Skeletal muscle satellite cell (primary cell): ENCODE results near the gene ZBTB7A.

Experiments used
- H3K27me3 ChIP-seq: 2 replicates; pipeline ENCODE4 v1.7.0; 2013; ENCODE audit warnings: low read length; ENCODE audit not compliant: control insufficient read depth, insufficient read depth
- H3K36me3 ChIP-seq: 2 replicates; pipeline ENCODE4 v1.7.0; 2013; ENCODE audit warnings: mild to moderate bottlenecking, control low read depth, low read length; ENCODE audit not compliant: insufficient read depth
- H3K4me1 ChIP-seq: 2 replicates; pipeline ENCODE4 v1.7.0; 2013; ENCODE audit warnings: low read length; ENCODE audit not compliant: control insufficient read depth, insufficient read depth
- H3K4me2 ChIP-seq: 2 replicates; pipeline ENCODE4 v1.7.0; 2013; ENCODE audit warnings: mild to moderate bottlenecking, low read length
- H3K4me3 ChIP-seq: 2 replicates; pipeline ENCODE4 v1.7.0; 2013; ENCODE audit warnings: low read length
- H3K9ac ChIP-seq: 2 replicates; pipeline ENCODE4 v1.7.0; 2013; ENCODE audit warnings: mild to moderate bottlenecking, low read depth, low read length, moderate library complexity
- H3K9me3 ChIP-seq: replicated peaks from 2 replicates; pipeline ENCODE4 v1.7.0; 2013; ENCODE audit warnings: mild to moderate bottlenecking, control low read depth, low read length

Gene ZBTB7A

DNA sequence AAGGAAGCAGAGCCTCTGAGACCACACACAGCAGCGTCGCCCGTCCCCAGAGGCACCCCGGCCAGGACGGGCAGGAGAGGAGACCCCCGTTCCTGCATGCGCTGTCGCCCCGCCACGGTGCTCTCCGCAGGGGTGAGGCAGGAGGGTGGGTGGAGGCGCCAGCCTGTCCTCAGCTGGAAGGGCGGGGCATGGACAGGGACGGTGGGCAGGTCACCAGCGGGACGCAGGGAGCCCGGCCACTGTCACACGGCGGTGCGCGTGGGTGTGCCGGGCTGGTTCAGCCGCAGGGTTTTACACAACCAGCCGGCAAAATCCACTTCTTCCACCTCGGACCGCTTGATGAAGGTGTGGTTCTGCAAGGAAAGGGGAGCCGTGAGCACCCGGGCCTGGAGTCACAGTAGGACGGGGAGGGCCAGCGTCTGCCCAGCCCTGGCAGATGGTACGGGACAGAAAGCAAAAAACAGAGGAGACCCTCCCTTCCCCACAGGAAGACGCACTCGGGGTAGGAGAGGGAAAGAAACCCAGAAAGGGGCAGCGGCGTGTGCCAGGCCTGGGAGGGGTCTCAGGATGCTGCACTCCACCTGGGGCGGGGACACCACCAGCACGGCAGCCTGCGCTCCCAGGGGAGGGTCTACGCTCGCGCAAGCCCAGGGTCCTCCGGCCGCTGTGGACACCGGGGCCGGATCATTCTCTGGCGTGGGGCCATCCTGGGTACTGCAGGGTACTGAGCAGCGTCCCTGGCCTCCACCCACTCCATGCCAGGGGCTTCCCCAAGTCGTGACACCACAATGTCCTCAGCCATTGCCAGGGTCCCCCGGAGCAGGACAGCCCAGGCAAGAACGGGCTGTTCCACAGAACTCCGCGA, 23.9 kb upstream of the ZBTB7A start:
- H3K9ac ChIP-seq, result no peak overlapping the region
- H3K4me1 ChIP-seq, result no peaks in the 10 kb centered on the region

GRCh38 chr19:4089946-4090345, 23.2 kb upstream of the ZBTB7A start:
- Histone ChIP-seq H3K9me3 (no peaks in the 10 kb centered on the region), H3K36me3 (peaks cover 33% of the 10 kb centered on the region), H3K4me1 (no peaks in the 10 kb centered on the region), H3K9ac (no peak overlapping the region), H3K27me3 (no peaks in the 10 kb centered on the region), H3K4me3 (no peak overlapping the region), H3K4me2 (no peak overlapping the region)

More for the DNA sequence above, 23.9 kb upstream of the ZBTB7A start:
- Histone ChIP-seq H3K27me3 (no peaks in the 10 kb centered on the region), H3K36me3 (peaks cover 37% of the 10 kb centered on the region), H3K9me3 (no peaks in the 10 kb centered on the region), H3K4me3 (no peak overlapping the region), H3K4me2 (no peak overlapping the region)

DNA sequence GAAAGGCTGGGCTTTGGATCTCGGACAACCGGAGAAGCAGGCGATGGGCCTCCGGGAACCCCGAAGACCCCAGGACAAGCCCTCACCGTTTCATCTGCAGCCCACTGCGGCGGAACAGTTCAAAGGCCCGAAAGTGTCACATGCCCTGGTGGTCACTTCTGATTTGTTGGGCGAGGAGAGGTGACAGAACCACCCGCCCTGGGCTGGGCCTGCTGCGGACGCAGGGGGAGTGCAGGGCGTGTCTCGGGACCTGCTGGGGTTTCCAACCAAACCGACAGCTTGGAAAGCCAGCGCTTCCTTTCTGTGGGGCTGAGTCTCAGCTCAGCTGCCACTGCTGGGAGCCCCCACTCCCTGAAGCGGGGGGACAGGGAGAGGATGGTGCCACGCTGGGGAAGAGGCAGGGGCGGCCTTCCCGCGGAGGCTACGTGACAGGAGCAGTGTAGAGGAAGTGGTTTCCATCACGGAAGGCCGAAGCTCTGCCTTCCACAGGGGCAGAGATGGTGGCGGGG, 22.8 kb upstream of the ZBTB7A start:
- Histone ChIP-seq H3K4me1 (no peaks in the 10 kb centered on the region), H3K9ac (no peak overlapping the region), H3K4me2 (no peak overlapping the region), H3K27me3 (no peaks in the 10 kb centered on the region), H3K4me3 (no peak overlapping the region), H3K36me3 (peaks cover 33% of the 10 kb centered on the region), H3K9me3 (no peaks in the 10 kb centered on the region)

DNA sequence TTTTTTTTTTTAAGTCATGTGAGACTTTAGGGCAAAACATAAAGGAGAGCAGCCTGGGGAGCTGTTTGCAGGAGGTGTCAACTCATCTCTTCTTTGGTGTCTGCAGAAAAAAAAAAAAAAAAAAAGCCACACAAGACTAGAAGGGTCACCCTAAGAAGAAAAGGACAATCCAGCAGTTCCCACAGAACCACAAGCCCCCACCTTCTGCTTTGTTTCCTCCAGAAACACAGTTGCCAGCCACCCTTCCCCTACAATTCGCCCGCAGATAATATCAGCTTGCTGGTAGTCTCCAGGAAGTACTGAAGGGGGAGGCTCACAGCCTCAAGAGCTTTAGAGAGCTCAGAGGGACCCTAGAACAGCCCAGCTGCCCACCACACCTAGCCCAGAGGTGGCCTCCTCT, 22.3 kb upstream of the ZBTB7A start:
- Histone ChIP-seq H3K9me3 (no peaks in the 10 kb centered on the region), H3K9ac (no peak overlapping the region), H3K36me3 (peaks cover 33% of the 10 kb centered on the region), H3K4me3 (no peak overlapping the region), H3K4me1 (no peaks in the 10 kb centered on the region), H3K27me3 (no peaks in the 10 kb centered on the region), H3K4me2 (no peak overlapping the region)

- H3K4me3 ChIP-seq, result no peak overlapping the region
- H3K9me3 ChIP-seq, result no peaks in the 10 kb centered on the region
- H3K27me3 ChIP-seq, result no peaks in the 10 kb centered on the region
- peaks cover 27% of the 10 kb centered on the region for H3K36me3 ChIP-seq
- no peaks in the 10 kb centered on the region for H3K4me1 ChIP-seq
- no peak overlapping the region for H3K9ac ChIP-seq
- H3K4me2 ChIP-seq, result no peak overlapping the region
Observed at GRCh38 chr19:4087787-4088679, 21.3 kb upstream of the ZBTB7A start.

DNA sequence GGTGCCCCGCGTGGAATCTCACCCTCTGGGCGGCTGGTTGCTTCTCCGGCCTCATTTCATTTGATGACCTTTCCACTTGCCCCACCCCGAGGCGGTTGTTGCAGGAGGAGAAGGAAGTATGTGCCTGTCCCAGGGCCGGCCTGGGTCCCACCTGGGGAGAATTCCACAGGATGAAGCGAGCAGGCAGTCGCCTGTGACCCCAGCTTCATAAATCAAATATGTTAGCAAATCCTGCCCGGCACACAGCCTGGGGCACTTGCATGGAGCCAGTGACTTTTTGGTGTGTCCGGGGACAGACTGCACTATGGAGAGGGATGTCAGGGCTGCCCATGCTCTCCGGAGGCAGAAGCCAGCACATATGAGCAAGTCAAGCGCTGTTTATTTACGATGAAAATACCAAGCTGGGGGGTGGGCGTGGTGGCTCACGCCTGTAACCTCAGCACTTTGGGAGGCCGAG, 19.7 kb upstream of the ZBTB7A start:
- no peaks in the 10 kb centered on the region for H3K4me1 ChIP-seq

DNA sequence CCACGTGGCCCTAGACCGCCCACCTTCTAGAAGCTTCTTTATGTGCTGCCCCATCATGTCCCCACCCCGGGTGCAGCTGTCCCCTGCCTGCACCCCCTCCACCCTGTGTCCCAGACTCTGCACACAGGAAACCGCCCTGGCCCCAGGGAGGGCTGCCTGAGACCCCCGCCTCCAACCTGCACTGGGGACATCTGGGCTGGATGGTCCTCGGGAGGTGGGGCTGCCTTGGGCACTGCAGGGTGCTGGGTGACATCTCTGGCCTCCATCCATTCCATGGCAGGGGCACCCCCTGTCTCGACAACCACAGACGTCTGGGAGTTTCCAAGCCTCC, 17.8 kb upstream of the ZBTB7A start:
- Histone ChIP-seq H3K4me3 (no peak overlapping the region), H3K9ac (no peak overlapping the region)

More for the DNA sequence above, 19.7 kb upstream of the ZBTB7A start:
- peaks cover 22% of the 10 kb centered on the region for H3K36me3 ChIP-seq
- H3K4me3 ChIP-seq, result no peak overlapping the region
- H3K9ac ChIP-seq, result no peak overlapping the region
- no peak overlapping the region for H3K4me2 ChIP-seq
- no peaks in the 10 kb centered on the region for H3K27me3 ChIP-seq
- no peaks in the 10 kb centered on the region for H3K9me3 ChIP-seq

GRCh38 chr19:4083677-4084546, 17.2 kb upstream of the ZBTB7A start:
- Histone ChIP-seq H3K36me3 (peaks cover 4% of the 10 kb centered on the region), H3K4me3 (no peak overlapping the region), H3K9me3 (no peaks in the 10 kb centered on the region), H3K4me2 (no peak overlapping the region), H3K9ac (no peak overlapping the region), H3K4me1 (no peaks in the 10 kb centered on the region), H3K27me3 (no peaks in the 10 kb centered on the region)

More for the DNA sequence above, 17.8 kb upstream of the ZBTB7A start:
- Histone ChIP-seq H3K27me3 (no peaks in the 10 kb centered on the region), H3K9me3 (no peaks in the 10 kb centered on the region), H3K4me2 (no peak overlapping the region), H3K36me3 (peaks cover 10% of the 10 kb centered on the region), H3K4me1 (no peaks in the 10 kb centered on the region)

- no peak overlapping the region for H3K4me2 ChIP-seq
- H3K9ac ChIP-seq, result no peak overlapping the region
- H3K9me3 ChIP-seq, result no peaks in the 10 kb centered on the region
- peaks cover 4% of the 10 kb centered on the region for H3K4me1 ChIP-seq
- H3K36me3 ChIP-seq, result no peaks in the 10 kb centered on the region
- H3K27me3 ChIP-seq, result no peaks in the 10 kb centered on the region
- no peak overlapping the region for H3K4me3 ChIP-seq
Observed at GRCh38 chr19:4082172-4082571, 15.5 kb upstream of the ZBTB7A start.

DNA sequence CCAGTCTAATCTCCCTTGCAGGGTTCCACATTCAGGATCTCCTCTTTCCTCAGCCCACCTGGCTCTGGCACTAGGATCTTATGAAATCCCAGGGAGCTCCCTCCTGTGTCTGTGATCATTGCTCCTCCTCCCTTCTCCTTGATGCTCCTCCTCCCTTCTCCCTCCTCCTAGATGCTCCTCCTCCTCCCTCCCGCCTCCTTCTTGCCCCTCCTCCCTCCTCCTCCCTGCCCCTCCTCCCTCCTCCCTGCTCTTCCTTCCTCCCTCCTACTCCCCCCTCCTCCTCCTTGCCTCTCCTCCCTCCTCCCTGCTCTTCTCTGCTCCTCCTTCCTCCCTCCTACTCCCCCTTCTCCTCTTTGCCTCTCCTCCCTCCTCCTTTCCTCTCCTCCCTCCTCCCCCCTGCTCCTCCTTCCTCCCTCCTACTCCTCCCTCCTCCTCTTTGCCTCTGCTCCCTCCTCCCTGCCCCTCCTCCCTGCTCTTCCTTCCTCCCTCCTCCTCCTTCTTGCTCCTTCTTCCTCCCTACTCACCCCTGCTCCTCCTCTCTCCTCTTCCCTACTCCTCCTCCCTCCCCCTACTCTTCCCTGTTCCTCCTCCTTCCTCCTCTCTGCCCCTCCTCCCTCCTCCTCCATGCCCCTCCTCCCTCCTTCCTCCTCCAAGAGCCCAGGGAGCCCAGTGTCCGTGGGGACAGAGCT, 14.9 kb upstream of the ZBTB7A start:
- Histone ChIP-seq H3K4me1 (peaks cover 4% of the 10 kb centered on the region), H3K27me3 (no peaks in the 10 kb centered on the region), H3K4me3 (no peak overlapping the region), H3K4me2 (no peak overlapping the region), H3K9me3 (no peaks in the 10 kb centered on the region), H3K36me3 (no peaks in the 10 kb centered on the region), H3K9ac (no peak overlapping the region)
